Astrocyte of the cerebellum (primary cell): ENCODE measurements around the gene MT1M.

Experiments used
- DNase-seq: peaks from one replicate; pipeline ENCODE4 v3.0.0-alpha.2; 2011; ENCODE audit warnings: low read depth
- H3K4me3 ChIP-seq: 2 replicates; pipeline ENCODE4 v1.5.1; 2011; ENCODE audit warnings: mild to moderate bottlenecking, low read depth, low read length, moderate library complexity
- CTCF ChIP-seq: IDR thresholded peaks from 2 replicates; pipeline ENCODE4 v1.5.1; 2012; ENCODE audit warnings: low read length, low read depth, moderate library complexity, mild to moderate bottlenecking; ENCODE audit errors: missing control alignments
- in situ Hi-C: cut with HindIII; loops from 2 replicates; pipeline ENCODE4 v1.10.0; 2017; ENCODE audit warnings: low sequenced_read_pairs

MT1M gene

GRCh38 chr16:56645838-56646237 lies 13.4 kb downstream of the MT1M start:
- in situ Hi-C loops: no loop called here
- no peak for DNase-seq
- no peak overlapping the region for H3K4me3 ChIP-seq
- TF ChIP-seq CTCF: no peak

GRCh38 chr16:56647641-56648431 lies 15.4 kb downstream of the MT1M start:
- no peak overlapping the region for H3K4me3 ChIP-seq
- no peak for DNase-seq
- TF ChIP-seq CTCF: no peak
- in situ Hi-C loops: no loop called here

GRCh38 chr16:56649271-56649670 lies 16.8 kb downstream of the MT1M start:
- in situ Hi-C loops: no loop called here
- H3K4me3 ChIP-seq: no peak overlapping the region

DNA sequence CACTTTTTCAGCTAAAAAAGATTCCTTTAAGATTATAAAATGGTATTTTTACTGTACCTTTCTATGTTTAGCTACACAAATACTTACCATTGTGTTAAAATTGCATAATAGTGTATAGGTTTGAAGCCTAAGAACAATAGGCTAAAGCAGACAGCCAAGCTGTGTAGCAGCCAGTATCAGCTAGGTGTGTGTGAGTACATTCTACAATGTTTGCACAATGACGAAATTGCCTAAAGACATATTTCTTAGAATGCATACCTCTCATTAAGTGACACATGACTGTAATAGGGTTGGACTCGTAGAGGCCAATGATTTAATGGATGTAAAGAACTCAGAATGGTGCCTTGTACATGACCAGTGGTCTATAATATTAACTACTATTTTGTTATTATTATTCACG lies 17.4 kb downstream of the MT1M start:
- TF ChIP-seq CTCF: no peak
- H3K4me3 ChIP-seq: no peak overlapping the region
- DNase-seq: no peak
- in situ Hi-C loops: no loop called here

More at GRCh38 chr16:56649271-56649670, 16.8 kb downstream of the MT1M start:
- no peak for DNase-seq
- TF ChIP-seq CTCF: no peak

GRCh38 chr16:56651586-56651985 lies 19.1 kb downstream of the MT1M start, which contains the start of gene MT1B:
Gene MT1B, plus strand, starts transcription at chr16:56651886. Its CDS starts 68 bp downstream, at chr16:56651954.
- in situ Hi-C loops: no loop called here
- TF ChIP-seq CTCF: no peak
- DNase-seq: no peak

DNA sequence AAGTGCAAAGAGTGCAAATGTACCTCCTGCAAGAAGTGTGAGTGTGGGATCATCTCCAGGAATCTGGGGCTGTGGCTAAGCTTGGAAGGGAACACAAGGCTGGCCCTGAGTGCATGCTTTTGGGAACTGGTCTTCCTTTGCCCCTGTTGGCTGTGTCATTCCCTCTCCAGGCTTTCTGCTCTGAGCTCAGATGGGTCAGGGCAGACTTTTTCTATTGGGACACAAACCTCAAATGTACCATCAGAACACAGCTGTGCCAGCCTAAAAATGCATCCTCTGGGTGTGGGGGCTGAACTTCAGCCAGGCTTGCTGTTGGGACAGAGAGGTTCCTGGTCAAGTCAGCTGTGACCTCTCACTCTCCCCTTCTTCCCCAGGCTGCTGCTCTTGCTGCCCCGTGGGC lies 20.1 kb downstream of the MT1M start:
- no peak for DNase-seq
- in situ Hi-C loops: no loop called here
- TF ChIP-seq CTCF: no peak
- no peak overlapping the region for H3K4me3 ChIP-seq

More at GRCh38 chr16:56651586-56651985, 19.1 kb downstream of the MT1M start, which contains the start of gene MT1B:
- no peak within 1 kb of the TSS for H3K4me3 ChIP-seq
